GM21723 (cell line): ENCODE measurements around the gene RAI1.
"Not testable (repeated sequence)": the region's sequence is repeated elsewhere in the genome, so short reads cannot be mapped to it uniquely, and the experiment has no call there.

Source experiments
- ATAC-seq: cut with Tn5 transposase; IDR thresholded peaks from one replicate; pipeline ENCODE4 v1.9.1; 2021; ENCODE audit warnings: mild to moderate bottlenecking, moderate library complexity; ENCODE audit not compliant: unreplicated experiment

The RAI1 gene

GRCh38 chr17:17794382-17794781 is 113.1 kb downstream of the RAI1 start:
- no peak for ATAC-seq

GRCh38 chr17:17795296-17795695 is 114.0 kb downstream of the RAI1 start:
- ATAC-seq, result no peak

- ATAC-seq, result no peak
These were observed 114.9 kb downstream of the RAI1 start for GRCh38 chr17:17795946-17796786.

- ATAC-seq, result no peak
These were observed 115.5 kb downstream of the RAI1 start for GRCh38 chr17:17796787-17797061.

GRCh38 chr17:17797119-17797809 is 116.0 kb downstream of the RAI1 start:
- no peak for ATAC-seq

- no peak for ATAC-seq
These were observed 116.8 kb downstream of the RAI1 start for GRCh38 chr17:17798010-17798556.

- no peak for ATAC-seq
These were observed 117.5 kb downstream of the RAI1 start for GRCh38 chr17:17798573-17799255.

- ATAC-seq, result no peak
These were observed 119.3 kb downstream of the RAI1 start for GRCh38 chr17:17800504-17801021.

GRCh38 chr17:17801800-17802481 is 120.7 kb downstream of the RAI1 start:
- no peak for ATAC-seq

GRCh38 chr17:17804007-17804406 is 122.7 kb downstream of the RAI1 start:
- ATAC-seq, result no peak

- no peak for ATAC-seq
These were observed 124.3 kb downstream of the RAI1 start for GRCh38 chr17:17805575-17805974.

- no peak for ATAC-seq
These were observed 124.8 kb downstream of the RAI1 start for GRCh38 chr17:17806035-17806434.

GRCh38 chr17:17806611-17807274 is 125.5 kb downstream of the RAI1 start:
- no peak for ATAC-seq

GRCh38 chr17:17807440-17807839 is 126.2 kb downstream of the RAI1 start:
- no peak for ATAC-seq

- not testable (repeated sequence) for ATAC-seq
These were observed 126.9 kb downstream of the RAI1 start for GRCh38 chr17:17808200-17808599.

- ATAC-seq, result peak; percentile 54
These were observed 127.6 kb downstream of the RAI1 start for GRCh38 chr17:17808706-17809432.

- no peak for ATAC-seq
These were observed 128.3 kb downstream of the RAI1 start for GRCh38 chr17:17809531-17810083.

GRCh38 chr17:17810084-17810894 is 129.0 kb downstream of the RAI1 start:
- ATAC-seq, result no peak

GRCh38 chr17:17810895-17811248 is 129.6 kb downstream of the RAI1 start:
- ATAC-seq, result no peak
